Measurements from ENCODE around the gene PCDHB3. TPM values are rescaled to one million over a fixed set of nuclear protein-coding genes. Genes with fewer than 3 reads are reported as not detected.
"Not testable (repeated sequence)": the region's sequence is repeated elsewhere in the genome, so short reads cannot be mapped to it uniquely, and the experiment has no call there.

The PCDHB3 gene
- total RNA-seq, 4 donors from 2014 or later, result 1.0 to 6.9 (median 2.8) TPM

GRCh38 chr5:141105350-141105749 lies 5.1 kb downstream of the PCDHB3 start:
- Histone ChIP-seq H3K4me1 (no peaks in the 10 kb centered on the region), H3K27ac (no peak overlapping the region), H3K4me3 (no peak overlapping the region), H3K27me3 (no peaks in the 10 kb centered on the region), H3K9me3 (peaks cover 0 to 11% of the 10 kb centered on the region in 2 donors), H3K36me3 (no peaks in the 10 kb centered on the region)
- TF ChIP-seq CTCF (IDR thresholded peaks at IDR 0.05) (no peak), POLR2A (IDR thresholded peaks at IDR 0.05) (no peak)
- DNase-seq, result no peak
- intact Hi-C loops (cut with DNase I; ENCODE audit: low total_unique reads), result no loop called here

GRCh38 chr5:141119250-141119649 lies 19.0 kb downstream of the PCDHB3 start:
- no peak overlapping the region for H3K27ac ChIP-seq
- peaks cover 0 to 41% of the 10 kb centered on the region in 2 donors for H3K9me3 ChIP-seq
- no peak for DNase-seq
- no peaks in the 10 kb centered on the region for H3K27me3 ChIP-seq
- no peaks in the 10 kb centered on the region for H3K4me1 ChIP-seq
- H3K4me3 ChIP-seq, result no peak overlapping the region
- TF ChIP-seq POLR2A (IDR thresholded peaks at IDR 0.05) (no peak), CTCF (IDR thresholded peaks at IDR 0.05) (no peak)
- no peaks in the 10 kb centered on the region for H3K36me3 ChIP-seq
- intact Hi-C loops (cut with DNase I; ENCODE audit: low total_unique reads), result no loop called here

- Histone ChIP-seq H3K4me1 (no peaks in the 10 kb centered on the region), H3K27me3 (no peaks in the 10 kb centered on the region), H3K9me3 (peaks cover 0 to 32% of the 10 kb centered on the region in 2 donors), H3K4me3 (peak within 1 kb of the TSS; percentile 12 to 31), H3K27ac (peak within 1 kb of the TSS in 1 of 2 donors; percentile 26), H3K36me3 (peaks cover 0 to 1% of the 10 kb centered on the region in 2 donors)
- TF ChIP-seq POLR2A (IDR thresholded peaks at IDR 0.05) (no peak), CTCF (IDR thresholded peaks at IDR 0.05) (peak in 3 of 4 experiments; percentile 13 to 50 (median 23))
- peak; percentile 38 to 45 for DNase-seq
- intact Hi-C loops (cut with DNase I; ENCODE audit: low total_unique reads), result no loop called here
Observed at GRCh38 chr5:141121563-141121962, 21.3 kb downstream of the PCDHB3 start, which contains the start of gene PCDHB4. TSS of gene PCDHB4 (plus strand) at chr5:141121818. CDS start at chr5:141121999, 181 bp downstream.

GRCh38 chr5:141121985-141122384 lies 21.7 kb downstream of the PCDHB3 start:
- Histone ChIP-seq H3K4me1 (no peaks in the 10 kb centered on the region), H3K9me3 (peaks cover 0 to 27% of the 10 kb centered on the region in 2 donors), H3K27ac (peak overlapping the region in 1 of 2 donors; percentile 26), H3K27me3 (no peaks in the 10 kb centered on the region), H3K36me3 (peaks cover 0 to 1% of the 10 kb centered on the region in 2 donors), H3K4me3 (peak overlapping the region; percentile 12 to 31)
- intact Hi-C loops (cut with DNase I; ENCODE audit: low total_unique reads), result no loop called here
- no peak for DNase-seq
- TF ChIP-seq POLR2A (IDR thresholded peaks at IDR 0.05), result no peak
- TF ChIP-seq CTCF (IDR thresholded peaks at IDR 0.05), result no peak

GRCh38 chr5:141123396-141124135 lies 23.3 kb downstream of the PCDHB3 start:
- H3K4me3 ChIP-seq; DNase-seq; H3K4me1 ChIP-seq; intact Hi-C loops (cut with DNase I; ENCODE audit: low total_unique reads); H3K27ac ChIP-seq; H3K27me3 ChIP-seq; H3K36me3 ChIP-seq: not testable (repeated sequence)
- H3K9me3 ChIP-seq, result peaks cover 0 to 26% of the 10 kb centered on the region in 2 donors

Measured in uterus (tissue), 4 donors.